ENCODE measurements around the gene DTNB. TPM values are rescaled to one million over a fixed set of nuclear protein-coding genes. Genes with fewer than 3 reads are reported as not detected.

Gene DTNB
- total and polyA plus RNA-seq, 2 of the 4 experiments (the other 2 are of a cell fraction) = 3.8 to 5.3 TPM

DNA sequence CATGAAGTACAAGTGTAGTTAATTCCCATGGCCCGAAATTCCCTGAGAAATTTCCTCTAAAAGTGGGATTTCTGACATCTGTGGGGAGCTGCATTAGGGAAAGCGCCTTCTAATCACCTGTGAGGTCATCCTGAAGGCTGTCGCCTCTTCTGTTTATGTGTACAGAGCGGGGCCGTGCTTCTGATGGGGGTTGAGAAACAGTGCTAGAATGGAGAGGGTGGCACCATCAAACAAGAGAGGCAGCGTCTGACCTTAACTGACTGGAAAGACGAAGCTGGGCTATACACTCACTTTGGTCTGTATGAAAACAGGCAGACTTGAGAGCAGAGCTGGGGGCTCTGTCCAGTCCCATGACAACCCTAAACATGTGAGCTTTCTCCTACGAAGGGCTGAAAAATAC is 287.5 kb downstream of the DTNB start:
- no peak overlapping the region for H3K27ac ChIP-seq (ENCODE audit: insufficient read depth, low read length)
- H2BK15ac ChIP-seq (ENCODE audit: low read depth, low read length) = no peak overlapping the region
- H2BK120ac ChIP-seq (ENCODE audit: low read depth, low read length) = no peak overlapping the region
- TF ChIP-seq USF2 (IDR thresholded peaks at IDR 0.05; ENCODE audit: low read depth, low read length) (no peak), POLR2A (IDR thresholded peaks at IDR 0.05; ENCODE audit: low read depth, low read length) (no peak), ELK1 (IDR thresholded peaks at IDR 0.05; ENCODE audit: borderline replicate concordance, low read depth, low read length) (no peak), CEBPB (IDR thresholded peaks at IDR 0.05; ENCODE audit: low read depth, low read length) (no peak), SMC3 (IDR thresholded peaks at IDR 0.05; ENCODE audit: low read depth, low read length) (no peak), MAZ (IDR thresholded peaks at IDR 0.05; ENCODE audit: borderline replicate concordance, low read depth, low read length) (no peak), RAD21 (IDR thresholded peaks at IDR 0.05; ENCODE audit: low read length) (no peak), MAFK (IDR thresholded peaks at IDR 0.05; ENCODE audit: low read depth, low read length) (no peak), FOS (IDR thresholded peaks at IDR 0.05; ENCODE audit: low read depth, low read length) (no peak)
- DNase-seq (no peak), ATAC-seq (ENCODE audit: low read depth) (no peak)
- H3K9ac ChIP-seq (ENCODE audit: low read depth, low read length) = no peak overlapping the region
- no peak overlapping the region for H2AK5ac ChIP-seq (ENCODE audit: low read depth, low read length)
- H3K4me2 ChIP-seq (ENCODE audit: low read depth, low read length) = no peak overlapping the region
- no peak overlapping the region for H2AFZ ChIP-seq (replicated peaks; ENCODE audit: low read length, poor library complexity)
- POLR2A ChIA-PET (ENCODE audit: unreplicated experiment) = no interaction called here
- BruUV-seq (replicated peaks) = no TSS peak
- no peak overlapping the region for H2BK5ac ChIP-seq (ENCODE audit: low read depth, low read length, poor library complexity, severe bottlenecking)
- no peak overlapping the region for H4K5ac ChIP-seq (ENCODE audit: low read depth, low read length)
- CTCF ChIA-PET = interaction anchor here (0.8 to 1.1 kb wide), 2 partner anchors 10 to 11 kb away, joined by 3 to 4 read pairs; no protein-coding TSS in a partner anchor
- H3K9me1 ChIP-seq (ENCODE audit: insufficient read depth, low read length) = no peaks in the 10 kb centered on the region
- no peaks in the 10 kb centered on the region for H3K79me1 ChIP-seq (ENCODE audit: low read depth in 1 of 2, low read length in 2 of 2)
- no peaks in the 10 kb centered on the region for H3K27me3 ChIP-seq (ENCODE audit: control insufficient read depth, insufficient read depth, low read length)
- H3K4me1 ChIP-seq (ENCODE audit: control insufficient read depth, insufficient read depth, low read length) = no peaks in the 10 kb centered on the region
- in situ Hi-C loops (cut with MboI; ENCODE audit: low sequenced_read_pairs) = no loop called here
- no peaks in the 10 kb centered on the region for H3K36me3 ChIP-seq (ENCODE audit: control insufficient read depth, insufficient read depth, low read length)
- no peaks in the 10 kb centered on the region for H4K20me1 ChIP-seq (ENCODE audit: insufficient read depth, low read length)
- H2BK20ac ChIP-seq (ENCODE audit: low read depth, low read length) = no peak overlapping the region
- no peak overlapping the region for H3K4me3 ChIP-seq (ENCODE audit: insufficient read depth, low read depth, low read length)
- no peak overlapping the region for H3K18ac ChIP-seq (ENCODE audit: low read depth, low read length)
- 68% methylated on average over 3 of the region's 8 CpGs; no CpG with 5 or more reads in 1 of the 2 experiments for WGBS, 2 experiments (ENCODE audit: extremely low coverage in 2 of 2, insufficient read length in 1 of 2)
- intact Hi-C loops (cut with micrococcal nuclease) = no loop called here
- H3K14ac ChIP-seq (replicated peaks; ENCODE audit: low read depth, low read length) = no peak overlapping the region
- H3K4ac ChIP-seq (ENCODE audit: low read depth, low read length) = no peak overlapping the region
- no peak overlapping the region for H2AK9ac ChIP-seq (replicated peaks; ENCODE audit: low read depth, low read length, poor library complexity)
- no peak overlapping the region for H4K8ac ChIP-seq (ENCODE audit: low read depth in 2 of 2, low read length in 2 of 2)
- no peak overlapping the region for H3K23ac ChIP-seq (ENCODE audit: low read depth, low read length)
- no peak overlapping the region for H4K91ac ChIP-seq (ENCODE audit: insufficient read depth, low read depth, low read length)
- no peaks in the 10 kb centered on the region for H3K9me3 ChIP-seq (ENCODE audit: control insufficient read depth, insufficient read depth, low read length)
- H3K56ac ChIP-seq (ENCODE audit: extremely low read depth, insufficient read depth, low read length) = no peak overlapping the region
- dilution Hi-C loops (cut with HindIII; ENCODE audit: low sequenced_read_pairs, unreplicated experiment) = no loop called here
